ENCODE results near the gene SH3PXD2A. TPM values are rescaled to one million over a fixed set of nuclear protein-coding genes. Genes with fewer than 3 reads are reported as not detected.

SH3PXD2A gene
- total RNA-seq, 1 donor = 29.0 TPM

DNA sequence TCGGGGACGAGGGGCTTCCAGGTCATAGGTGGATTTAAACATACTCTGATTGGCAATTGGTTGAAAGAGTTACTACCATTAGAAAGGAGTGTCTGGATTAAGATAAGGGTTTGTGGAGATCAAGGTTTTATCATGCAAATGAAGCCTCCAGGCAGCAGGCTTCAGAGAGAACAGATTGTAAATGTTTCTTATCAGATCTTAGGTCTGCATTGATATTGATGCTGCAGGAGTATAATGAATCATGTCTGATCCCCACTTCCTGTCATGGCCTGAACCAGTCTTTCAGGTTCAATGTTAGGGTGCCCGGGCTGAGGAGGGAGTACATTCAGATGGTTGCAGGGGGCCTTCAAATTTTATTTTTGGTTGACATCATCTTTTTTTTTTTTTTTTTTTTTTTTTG is 51.4 kb downstream of the SH3PXD2A start:
- TF ChIP-seq, protein P1, sequence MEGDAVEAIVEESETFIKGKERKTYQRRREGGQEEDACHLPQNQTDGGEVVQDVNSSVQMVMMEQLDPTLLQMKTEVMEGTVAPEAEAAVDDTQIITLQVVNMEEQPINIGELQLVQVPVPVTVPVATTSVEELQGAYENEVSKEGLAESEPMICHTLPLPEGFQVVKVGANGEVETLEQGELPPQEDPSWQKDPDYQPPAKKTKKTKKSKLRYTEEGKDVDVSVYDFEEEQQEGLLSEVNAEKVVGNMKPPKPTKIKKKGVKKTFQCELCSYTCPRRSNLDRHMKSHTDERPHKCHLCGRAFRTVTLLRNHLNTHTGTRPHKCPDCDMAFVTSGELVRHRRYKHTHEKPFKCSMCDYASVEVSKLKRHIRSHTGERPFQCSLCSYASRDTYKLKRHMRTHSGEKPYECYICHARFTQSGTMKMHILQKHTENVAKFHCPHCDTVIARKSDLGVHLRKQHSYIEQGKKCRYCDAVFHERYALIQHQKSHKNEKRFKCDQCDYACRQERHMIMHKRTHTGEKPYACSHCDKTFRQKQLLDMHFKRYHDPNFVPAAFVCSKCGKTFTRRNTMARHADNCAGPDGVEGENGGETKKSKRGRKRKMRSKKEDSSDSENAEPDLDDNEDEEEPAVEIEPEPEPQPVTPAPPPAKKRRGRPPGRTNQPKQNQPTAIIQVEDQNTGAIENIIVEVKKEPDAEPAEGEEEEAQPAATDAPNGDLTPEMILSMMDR (IDR thresholded peaks at IDR 0.05; ENCODE audit: extremely low read depth, low read depth, low read length) = no peak
- H3K79me2 ChIP-seq (ENCODE audit: insufficient read depth, low read length) = no peaks in the 10 kb centered on the region
- no peaks in the 10 kb centered on the region for H3K9me3 ChIP-seq (ENCODE audit: low read depth, low read length)
- no peak overlapping the region for H3K27ac ChIP-seq (ENCODE audit: low read depth, low read length)
- H2AFZ ChIP-seq (ENCODE audit: low read length) = no peak overlapping the region
- H4K20me1 ChIP-seq (ENCODE audit: insufficient read depth, low read length) = peaks cover 23% of the 10 kb centered on the region
- H3K4me2 ChIP-seq (ENCODE audit: insufficient read depth, low read length) = no peak overlapping the region
- no peak overlapping the region for H3K4me3 ChIP-seq (ENCODE audit: insufficient read depth, low read length)
- H3K36me3 ChIP-seq (ENCODE audit: insufficient read depth, low read length) = peaks cover 3% of the 10 kb centered on the region
- H3K4me1 ChIP-seq (ENCODE audit: insufficient read depth, low read length) = no peaks in the 10 kb centered on the region
- no peak for DNase-seq (ENCODE audit: insufficient read length, low spot score, missing footprints)
- H3K27me3 ChIP-seq (ENCODE audit: insufficient read depth, low read length) = no peaks in the 10 kb centered on the region

DNA sequence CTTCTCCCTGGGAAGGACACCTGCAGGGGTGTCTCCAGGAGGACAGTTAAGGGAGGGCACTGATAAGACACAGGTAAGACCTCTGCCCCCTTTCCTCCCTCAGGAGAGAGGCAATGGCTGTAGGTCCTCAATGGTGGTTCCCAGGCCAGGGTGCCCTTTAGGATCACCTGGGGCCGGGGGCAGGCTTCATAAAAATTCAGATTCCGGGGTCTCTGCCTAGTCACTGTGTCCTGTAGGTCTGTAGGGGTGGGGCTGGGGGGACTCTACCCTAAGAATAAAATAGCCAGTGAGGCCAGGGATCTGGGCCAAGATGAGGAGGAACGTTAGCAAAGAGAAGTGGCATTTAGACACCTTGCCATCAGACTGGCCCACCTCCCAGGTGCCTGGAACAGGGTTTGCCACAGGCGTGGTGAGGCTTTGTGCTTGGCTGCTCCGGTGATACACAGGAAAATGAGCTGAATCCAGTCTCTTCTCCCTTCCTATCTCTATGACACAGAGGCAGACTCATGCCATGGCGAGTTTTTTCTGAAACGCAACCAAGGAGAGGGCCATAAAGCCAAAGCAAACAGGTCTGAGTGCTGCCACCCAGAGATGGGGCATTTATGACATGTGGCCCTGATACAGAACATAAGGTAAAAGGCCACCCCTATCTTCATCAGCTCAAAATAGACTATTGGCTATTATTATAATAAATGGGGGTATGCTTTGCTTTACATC is 52.6 kb downstream of the SH3PXD2A start:
- TF ChIP-seq, protein P1 (IDR thresholded peaks at IDR 0.05; ENCODE audit: extremely low read depth, low read depth, low read length) = no peak
- Histone ChIP-seq H3K36me3 (ENCODE audit: insufficient read depth, low read length) (peaks cover 3% of the 10 kb centered on the region), H3K79me2 (ENCODE audit: insufficient read depth, low read length) (no peaks in the 10 kb centered on the region), H3K27me3 (ENCODE audit: insufficient read depth, low read length) (no peaks in the 10 kb centered on the region), H3K4me3 (ENCODE audit: insufficient read depth, low read length) (no peak overlapping the region), H3K9me3 (ENCODE audit: low read depth, low read length) (no peaks in the 10 kb centered on the region), H2AFZ (ENCODE audit: low read length) (no peak overlapping the region), H3K4me2 (ENCODE audit: insufficient read depth, low read length) (no peak overlapping the region), H4K20me1 (ENCODE audit: insufficient read depth, low read length) (peaks cover 23% of the 10 kb centered on the region), H3K4me1 (ENCODE audit: insufficient read depth, low read length) (no peaks in the 10 kb centered on the region), H3K27ac (ENCODE audit: low read depth, low read length) (no peak overlapping the region)
- no peak for DNase-seq (ENCODE audit: insufficient read length, low spot score, missing footprints)

DNA sequence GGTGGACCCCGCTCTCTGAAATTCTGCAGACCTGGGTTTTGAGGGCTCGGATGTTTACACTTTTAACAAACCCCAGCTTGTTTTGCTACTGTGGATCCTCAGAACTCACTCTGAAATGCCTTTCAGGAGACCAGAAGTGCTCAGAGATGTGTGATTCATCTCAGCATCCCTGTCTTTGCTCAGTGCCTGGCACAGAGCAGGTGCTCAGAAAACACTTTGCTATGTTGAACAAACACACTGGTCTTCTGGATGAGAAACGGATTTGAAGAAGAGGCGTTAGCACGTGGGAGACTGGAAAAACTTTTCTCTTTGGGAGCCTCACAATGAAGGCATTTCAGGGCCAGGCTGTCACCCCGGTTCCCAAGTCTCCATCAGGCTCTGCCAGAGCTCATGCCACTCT is 53.3 kb downstream of the SH3PXD2A start:
- Histone ChIP-seq H3K79me2 (ENCODE audit: insufficient read depth, low read length) (no peaks in the 10 kb centered on the region), H2AFZ (ENCODE audit: low read length) (no peak overlapping the region), H3K9me3 (ENCODE audit: low read depth, low read length) (no peaks in the 10 kb centered on the region), H4K20me1 (ENCODE audit: insufficient read depth, low read length) (peaks cover 18% of the 10 kb centered on the region), H3K4me1 (ENCODE audit: insufficient read depth, low read length) (no peaks in the 10 kb centered on the region), H3K27me3 (ENCODE audit: insufficient read depth, low read length) (no peaks in the 10 kb centered on the region), H3K4me3 (ENCODE audit: insufficient read depth, low read length) (no peak overlapping the region), H3K4me2 (ENCODE audit: insufficient read depth, low read length) (no peak overlapping the region), H3K36me3 (ENCODE audit: insufficient read depth, low read length) (peaks cover 6% of the 10 kb centered on the region), H3K27ac (ENCODE audit: low read depth, low read length) (no peak overlapping the region)
- DNase-seq (ENCODE audit: insufficient read length, low spot score, missing footprints) = no peak
- TF ChIP-seq, protein P1 (IDR thresholded peaks at IDR 0.05; ENCODE audit: extremely low read depth, low read depth, low read length) = no peak

DNA sequence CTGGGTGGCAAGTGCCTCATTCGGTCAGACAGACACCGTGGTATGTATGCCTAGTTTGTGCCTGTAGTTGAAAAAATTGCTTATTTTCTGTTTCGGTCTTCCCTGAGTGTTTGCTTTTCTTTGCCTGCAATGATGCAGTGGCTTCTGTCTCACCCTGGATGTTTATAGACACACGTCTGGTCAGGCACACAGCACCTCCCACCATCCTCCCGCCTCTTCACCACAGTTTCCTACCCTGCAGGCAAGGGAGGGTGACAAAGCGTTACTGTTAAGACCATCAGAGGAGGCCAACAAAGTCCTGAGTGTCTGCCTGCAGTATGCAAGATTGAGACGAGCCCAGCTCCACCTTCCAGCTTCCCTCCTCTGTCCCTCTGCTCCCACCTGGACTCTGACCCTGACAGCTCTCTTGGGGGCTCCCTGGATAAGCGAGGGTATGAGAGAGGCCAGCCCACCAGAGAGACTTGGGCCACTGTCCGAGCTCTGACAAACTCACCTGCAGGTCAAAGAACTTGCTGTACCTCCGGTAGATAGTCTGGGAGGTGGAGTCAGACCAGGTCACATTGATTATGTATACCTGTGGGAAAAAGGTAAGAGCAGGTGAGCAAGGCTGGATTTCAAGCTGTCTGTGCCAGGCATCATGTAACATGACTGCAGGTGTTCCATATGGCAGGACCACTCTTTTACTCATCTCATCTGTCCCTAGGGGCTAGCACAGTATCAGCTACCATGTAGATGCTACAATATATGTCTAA is 54.4 kb downstream of the SH3PXD2A start:
- H4K20me1 ChIP-seq (ENCODE audit: insufficient read depth, low read length) = peaks cover 12% of the 10 kb centered on the region
- no peaks in the 10 kb centered on the region for H3K4me1 ChIP-seq (ENCODE audit: insufficient read depth, low read length)
- no peak overlapping the region for H2AFZ ChIP-seq (ENCODE audit: low read length)
- H3K27ac ChIP-seq (ENCODE audit: low read depth, low read length) = no peak overlapping the region
- H3K79me2 ChIP-seq (ENCODE audit: insufficient read depth, low read length) = no peaks in the 10 kb centered on the region
- H3K36me3 ChIP-seq (ENCODE audit: insufficient read depth, low read length) = peaks cover 6% of the 10 kb centered on the region
- H3K4me2 ChIP-seq (ENCODE audit: insufficient read depth, low read length) = no peak overlapping the region
- TF ChIP-seq, protein P1 (IDR thresholded peaks at IDR 0.05; ENCODE audit: extremely low read depth, low read depth, low read length) = no peak
- H3K27me3 ChIP-seq (ENCODE audit: insufficient read depth, low read length) = no peaks in the 10 kb centered on the region
- H3K9me3 ChIP-seq (ENCODE audit: low read depth, low read length) = no peaks in the 10 kb centered on the region
- H3K4me3 ChIP-seq (ENCODE audit: insufficient read depth, low read length) = no peak overlapping the region
- no peak for DNase-seq (ENCODE audit: insufficient read length, low spot score, missing footprints)
